Endothelial cell of umbilical vein (primary cell): ENCODE results near the gene C20orf144. TPM values are rescaled to one million over a fixed set of nuclear protein-coding genes. Genes with fewer than 3 reads are reported as not detected.

Experiments
- BruUV-seq: library from RNA; stranded (reverse); fragments of 400-500 nt; replicated peaks from 2 replicates; lab custom pipeline; 2021; lab: Mats Ljungman, UMichigan
- CTCF ChIA-PET: fragments of 300-600, 350-600 bp; sonication (Branson Sonifier 250); formaldehyde crosslinking; loops from one replicate; lab custom pipeline; 2021; ENCODE audit warnings: antibody characterized with exemption, inconsistent platforms; lab: Charles Lee
- POLR2A ChIA-PET: fragments of 300-600, 350-600 bp; sonication (Branson Sonifier 250); formaldehyde crosslinking; loops from one replicate; lab custom pipeline; 2021; ENCODE audit warnings: antibody characterized with exemption, inconsistent platforms; lab: Charles Lee
- DNase-seq: peaks from one replicate; pipeline ENCODE4 v3.0.0-alpha.2; 2011; ENCODE audit warnings: low read depth, low spot score
- FAIRE-seq: peaks from 2 replicates; lab custom pipeline; 2011; peaks lifted over from hg19 to GRCh38; lab: Jason Lieb, UNC
- H2AFZ ChIP-seq: 2 replicates; pipeline ENCODE4 v1.6.0; 2012; ENCODE audit warnings: low read depth, low read length, control low read depth, inconsistent platforms
- H3K27ac ChIP-seq: 2 replicates; pipeline ENCODE4 v1.5.1; 2011; ENCODE audit warnings: low read depth, mild to moderate bottlenecking, control low read depth, low read length, moderate library complexity; ENCODE audit not compliant: insufficient read depth
- H3K27me3 ChIP-seq, 2 experiments: 2 replicates each; pipeline versions ENCODE4 v1.6.0 to v1.6.1; 2011; ENCODE audit warnings: low read length in 2 of 2, mixed read lengths in 1 of 2; ENCODE audit not compliant: control insufficient read depth in 2 of 2, insufficient read depth in 2 of 2
- H3K36me3 ChIP-seq, 2 experiments: 2 replicates in 1 of 2; 3 replicates in 1 of 2; pipeline ENCODE4 v1.5.1; 2011; ENCODE audit warnings: low read length in 2 of 2, mild to moderate bottlenecking in 1 of 2, moderate library complexity in 1 of 2; ENCODE audit not compliant: control insufficient read depth in 2 of 2, insufficient read depth in 2 of 2; ENCODE audit errors: extremely low read depth in 1 of 2
- H3K4me1 ChIP-seq: 3 replicates; pipeline ENCODE4 v1.5.1; 2011; ENCODE audit warnings: mild to moderate bottlenecking, low read length; ENCODE audit not compliant: control insufficient read depth, insufficient read depth; ENCODE audit errors: extremely low read depth
- H3K4me2 ChIP-seq: 2 replicates; pipeline ENCODE4 v1.6.1; 2011; ENCODE audit warnings: low read length, control low read depth, mixed read lengths; ENCODE audit not compliant: insufficient read depth
- H3K4me3 ChIP-seq, 3 experiments: fragments of 200-600 bp in 1 of 3; sonication (generic), shearing (Covaris generic) in 1 of 3; replicated peaks in 1 of 3; 2 replicates each; pipeline ENCODE4 v1.5.1; 2011 to 2016; ENCODE audit warnings: control low read depth in 3 of 3, low read length in 3 of 3, mild to moderate bottlenecking in 2 of 3, inconsistent platforms in 1 of 3, low read depth in 1 of 3, moderate library complexity in 1 of 3; ENCODE audit not compliant: insufficient read depth in 1 of 3
- H3K79me2 ChIP-seq: 2 replicates; pipeline ENCODE4 v1.6.0; 2012; ENCODE audit warnings: low read length, inconsistent platforms; ENCODE audit not compliant: control insufficient read depth, insufficient read depth
- H3K9ac ChIP-seq: replicated peaks from 2 replicates; pipeline ENCODE3; 2011; ENCODE audit warnings: low read length, control low read depth; ENCODE audit not compliant: insufficient read depth; ENCODE audit errors: extremely low read depth
- H3K9me1 ChIP-seq: replicated peaks from 3 replicates; pipeline ENCODE4 v1.6.0; 2011; ENCODE audit warnings: mild to moderate bottlenecking, low read length; ENCODE audit not compliant: control insufficient read depth, insufficient read depth; ENCODE audit errors: extremely low read depth
- H3K9me3 ChIP-seq: replicated peaks from 2 replicates; pipeline ENCODE4 v1.5.1; 2012; ENCODE audit warnings: low read length, inconsistent platforms; ENCODE audit not compliant: control insufficient read depth, insufficient read depth
- H4K20me1 ChIP-seq: replicated peaks from 2 replicates; pipeline ENCODE3; 2011; ENCODE audit warnings: mild to moderate bottlenecking, low read length; ENCODE audit not compliant: control insufficient read depth, insufficient read depth; ENCODE audit errors: extremely low read depth
- CTCF ChIP-seq, 2 donors: IDR thresholded peaks; 1 replicate in 1 of 2; 2 replicates in 1 of 2; pipeline ENCODE4 v1.5.1; 2011; ENCODE audit warnings: low read length in 2 of 2, mild to moderate bottlenecking in 2 of 2, moderate library complexity in 2 of 2, control low read depth in 1 of 2, inconsistent platforms in 1 of 2, low read depth in 1 of 2; ENCODE audit not compliant: insufficient read depth in 1 of 2; ENCODE audit errors: extremely low read depth in 1 of 2
- EZH2 ChIP-seq: IDR thresholded peaks from 2 replicates; pipeline ENCODE4 v1.6.1; 2012; ENCODE audit warnings: borderline replicate concordance, low read depth, mild to moderate bottlenecking, moderate library complexity, low read length, inconsistent platforms; ENCODE audit not compliant: severe bottlenecking
- GATA2 ChIP-seq: IDR thresholded peaks from 2 replicates; pipeline ENCODE4 v1.7.0; 2011; ENCODE audit warnings: low read depth, mild to moderate bottlenecking, moderate library complexity, mixed read lengths, low read length; ENCODE audit not compliant: insufficient read length, insufficient read depth
- JUN ChIP-seq: IDR thresholded peaks from 2 replicates; pipeline ENCODE4 v1.6.1; 2011; ENCODE audit warnings: borderline replicate concordance, low read depth; ENCODE audit not compliant: insufficient read length, insufficient read depth
- POLR2AphosphoS5 ChIP-seq: IDR thresholded peaks from 2 replicates; pipeline ENCODE4 v1.6.1; 2012; ENCODE audit warnings: low read depth, mild to moderate bottlenecking, control low read depth, low read length, moderate library complexity; ENCODE audit not compliant: insufficient read depth
- dilution Hi-C: fragments of 300-500 bp; cut with MboI; formaldehyde crosslinking; loops from one replicate; pipeline ENCODE4 v1.15.0; 2019; ENCODE audit warnings: low sequenced_read_pairs; ENCODE audit not compliant: extremely low pct_ligation_motif_present
- intact Hi-C: fragments of 100-400 bp; cut with micrococcal nuclease; formaldehyde crosslinking; loops from one replicate; pipeline ENCODE4 v1.10.0; 2022
- polyA plus RNA-seq, 4 experiments: library from polyadenylated mRNA; depleted of rRNA in 3 of 4; stranded (reverse) in 3 of 4; unstranded in 1 of 4; fragments of >200 nt; gene quantifications; 2 replicates each; pipeline versions ENCODE4 v1.2.1 to v1.2.3, GENCODE V29; 2011 to 2012; ENCODE audit warnings: missing spikeins in 1 of 4
- total RNA-seq: library from RNA; stranded (reverse); gene quantifications from 2 replicates; pipeline ENCODE4 v1.2.3, GENCODE V29; 2021

Gene C20orf144
- total and polyA plus RNA-seq, 2 donors (not counting 3 experiments of a cell fraction or from before 2014, with no cell fraction given) = not detected

GRCh38 chr20:33627577-33628216, 34.4 kb upstream of the C20orf144 start:
- no peak overlapping the region for H3K9ac ChIP-seq
- H3K79me2 ChIP-seq = no peaks in the 10 kb centered on the region
- H2AFZ ChIP-seq = no peak overlapping the region
- ChIA-PET CTCF (no interaction called here), POLR2A (no interaction called here)
- no peaks in the 10 kb centered on the region for H3K4me1 ChIP-seq
- FAIRE-seq = no peak
- H3K9me1 ChIP-seq = no peaks in the 10 kb centered on the region
- no peak for DNase-seq
- no peaks in the 10 kb centered on the region for H3K27me3 ChIP-seq
- BruUV-seq = no TSS peak
- dilution Hi-C loops (no loop called here), intact Hi-C loops (no loop called here)
- no peak overlapping the region for H3K4me2 ChIP-seq
- no peak overlapping the region for H3K27ac ChIP-seq
- H3K9me3 ChIP-seq = no peaks in the 10 kb centered on the region
- TF ChIP-seq POLR2AphosphoS5 (no peak), EZH2 (no peak), CTCF (IDR thresholded peaks at IDR 0.05; ENCODE audit: extremely low read depth in 1 of 2, insufficient read depth in 1 of 2, low read depth in 1 of 2, low read length in 2 of 2) (no peak), JUN (no peak), GATA2 (no peak)
- H3K36me3 ChIP-seq = peaks cover 0 to 6% of the 10 kb centered on the region in 2 experiments
- H3K4me3 ChIP-seq = no peak overlapping the region
- no peaks in the 10 kb centered on the region for H4K20me1 ChIP-seq
